H9 (cell line): ENCODE results near the gene GIGYF1. TPM values are rescaled to one million over a fixed set of nuclear protein-coding genes. Genes with fewer than 3 reads are reported as not detected.
"Not testable (repeated sequence)": the region's sequence is repeated elsewhere in the genome, so short reads cannot be mapped to it uniquely, and the experiment has no call there.

Experiments
- DNase-seq: peaks from one replicate; pipeline ENCODE4 v3.0.0-alpha.2; 2017
- H2AFZ ChIP-seq: one replicate; pipeline ENCODE4 v1.6.1; 2013; ENCODE audit warnings: mild to moderate bottlenecking, low read length, control low read depth, moderate library complexity
- H2AK5ac ChIP-seq: 2 replicates; pipeline ENCODE4 v1.6.1; 2013; ENCODE audit warnings: low read length, control low read depth, mixed read lengths; ENCODE audit not compliant: insufficient read length
- H2BK120ac ChIP-seq: one replicate; pipeline ENCODE4 v1.6.1; 2013; ENCODE audit warnings: low read depth, mild to moderate bottlenecking, low read length, control low read depth, inconsistent platforms; ENCODE audit not compliant: poor library complexity, severe bottlenecking
- H2BK12ac ChIP-seq: 2 replicates; pipeline ENCODE4 v1.6.1; 2013; ENCODE audit warnings: low read length, control low read depth, mixed read lengths, low read depth; ENCODE audit not compliant: insufficient read length
- H2BK15ac ChIP-seq: 2 replicates; pipeline ENCODE4 v1.6.1; 2013; ENCODE audit warnings: low read depth, low read length, control low read depth
- H2BK20ac ChIP-seq: one replicate; pipeline ENCODE4 v1.6.1; 2013; ENCODE audit warnings: low read depth, mild to moderate bottlenecking, low read length, control low read depth, inconsistent platforms; ENCODE audit not compliant: poor library complexity, severe bottlenecking
- H2BK5ac ChIP-seq: 2 replicates; pipeline ENCODE4 v1.6.1; 2013; ENCODE audit warnings: low read length, control low read depth, mixed read lengths; ENCODE audit not compliant: insufficient read length
- H3K14ac ChIP-seq: 2 replicates; pipeline ENCODE4 v1.6.1; 2013; ENCODE audit warnings: low read length, control low read depth; ENCODE audit not compliant: insufficient read depth
- H3K18ac ChIP-seq: 2 replicates; pipeline ENCODE4 v1.6.1; 2013; ENCODE audit warnings: low read depth, mild to moderate bottlenecking, mixed read lengths, low read length, control low read depth; ENCODE audit not compliant: insufficient read length
- H3K23ac ChIP-seq: 2 replicates; pipeline ENCODE4 v1.6.1; 2013; ENCODE audit warnings: low read length, control low read depth, mixed read lengths, low read depth; ENCODE audit not compliant: insufficient read length
- H3K23me2 ChIP-seq: 2 replicates; pipeline ENCODE4 v1.6.1; 2013; ENCODE audit warnings: low read depth, mild to moderate bottlenecking, mixed read lengths, low read length, control low read depth; ENCODE audit not compliant: insufficient read length, poor library complexity, severe bottlenecking
- H3K27ac ChIP-seq: 2 replicates; pipeline ENCODE4 v1.5.1; 2013; ENCODE audit warnings: low read length, control low read depth, mixed read lengths, low read depth; ENCODE audit not compliant: insufficient read length
- H3K27me3 ChIP-seq: 2 replicates; pipeline ENCODE4 v1.6.1; 2013; ENCODE audit warnings: low read length, control low read depth, inconsistent platforms; ENCODE audit not compliant: insufficient read depth
- H3K4ac ChIP-seq: 2 replicates; pipeline ENCODE4 v1.6.1; 2013; ENCODE audit warnings: low read depth, mild to moderate bottlenecking, control low read depth, inconsistent platforms, low read length, moderate library complexity
- H3K4me1 ChIP-seq: 2 replicates; pipeline ENCODE4 v1.6.1; 2013; ENCODE audit warnings: low read length, control low read depth, inconsistent platforms; ENCODE audit not compliant: insufficient read depth
- H3K4me2 ChIP-seq: 2 replicates; pipeline ENCODE4 v1.6.1; 2013; ENCODE audit warnings: low read length, control low read depth, mixed read lengths; ENCODE audit not compliant: insufficient read length, insufficient read depth
- H3K56ac ChIP-seq: 2 replicates; pipeline ENCODE4 v1.6.1; 2013; ENCODE audit warnings: low read depth, mild to moderate bottlenecking, mixed read lengths, low read length, control low read depth; ENCODE audit not compliant: insufficient read length
- H3K79me1 ChIP-seq: 2 replicates; pipeline ENCODE4 v1.6.1; 2013; ENCODE audit warnings: low read depth, mild to moderate bottlenecking, moderate library complexity, low read length, control low read depth, inconsistent platforms; ENCODE audit not compliant: insufficient read depth, poor library complexity, severe bottlenecking
- H3K79me2 ChIP-seq: 2 replicates; pipeline ENCODE4 v1.6.1; 2013; ENCODE audit warnings: low read length, control low read depth, inconsistent platforms; ENCODE audit not compliant: insufficient read depth
- H3K9ac ChIP-seq: 2 replicates; pipeline ENCODE4 v1.6.1; 2013; ENCODE audit warnings: low read length, control low read depth, mixed read lengths; ENCODE audit not compliant: insufficient read length; ENCODE audit errors: extremely low read depth
- H3K9me3 ChIP-seq: one replicate; pipeline ENCODE4 v1.6.1; 2013; ENCODE audit warnings: low read depth, low read length, inconsistent platforms; ENCODE audit not compliant: control insufficient read depth
- H3T11ph ChIP-seq: one replicate; pipeline ENCODE4 v1.6.1; 2013; ENCODE audit warnings: mild to moderate bottlenecking, low read length, control low read depth, inconsistent platforms
- H4K20me1 ChIP-seq: one replicate; pipeline ENCODE4 v1.6.1; 2013; ENCODE audit not compliant: control insufficient read depth, insufficient read length, insufficient read depth
- H4K5ac ChIP-seq: 2 replicates; pipeline ENCODE4 v1.6.1; 2013; ENCODE audit warnings: low read depth, mild to moderate bottlenecking, mixed read lengths, low read length, control low read depth; ENCODE audit not compliant: insufficient read length
- H4K8ac ChIP-seq: replicated peaks from 2 replicates; pipeline ENCODE4 v1.6.1; 2013; ENCODE audit warnings: low read length, control low read depth, mixed read lengths, low read depth; ENCODE audit not compliant: insufficient read length
- H4K91ac ChIP-seq: 2 replicates; pipeline ENCODE4 v1.6.1; 2013; ENCODE audit warnings: low read depth, mild to moderate bottlenecking, moderate library complexity, mixed read lengths, low read length, control low read depth; ENCODE audit not compliant: insufficient read length
- H3K27ac Mint-ChIP-seq, 3 experiments: 2 replicates in 2 of 3; 3 replicates in 1 of 3; pipeline ENCODE4 v1.8.0; 2020 to 2021; ENCODE audit warnings: mixed read lengths in 3 of 3, mild to moderate bottlenecking in 1 of 3, moderate library complexity in 1 of 3
- H3K27me3 Mint-ChIP-seq: 2 replicates; pipeline ENCODE4 v1.8.0; 2021; ENCODE audit warnings: low read depth, mild to moderate bottlenecking, moderate library complexity, mixed read lengths
- H3K36me3 Mint-ChIP-seq, 3 experiments: 2 replicates in 2 of 3; 3 replicates in 1 of 3; pipeline ENCODE4 v1.8.0; 2020 to 2021; ENCODE audit warnings: low read depth in 3 of 3, mixed read lengths in 3 of 3; ENCODE audit not compliant: insufficient read depth in 1 of 3
- H3K4me1 Mint-ChIP-seq, 2 experiments: 2 replicates each; pipeline ENCODE4 v1.8.0; 2020; ENCODE audit warnings: mixed read lengths in 2 of 2
- H3K4me3 Mint-ChIP-seq, 2 experiments: 2 replicates in 1 of 2; 3 replicates in 1 of 2; pipeline ENCODE4 v1.8.0; 2020 to 2021; ENCODE audit warnings: mild to moderate bottlenecking in 2 of 2, mixed read lengths in 2 of 2, moderate library complexity in 1 of 2
- H3K9me3 Mint-ChIP-seq, 2 experiments: 2 replicates in 1 of 2; 3 replicates in 1 of 2; pipeline ENCODE4 v1.8.0; 2020; ENCODE audit warnings: mild to moderate bottlenecking in 2 of 2, mixed read lengths in 2 of 2, moderate library complexity in 1 of 2
- CTCF ChIP-seq: fragments of 200-600 bp; sonication (generic); conservative IDR thresholded peaks from 3 replicates; pipeline ENCODE4 v1.8.0; 2021; ENCODE audit warnings: antibody characterized with exemption, mild to moderate bottlenecking
- WGBS: extraction: QIAGEN DNeasy Blood & Tissue Kit; methylation state at CpG from one replicate; pipeline ENCODE4 v1.1.7; 2013; ENCODE audit warnings: missing lambda C conversion rate, low lambda C conversion rate, mixed read lengths; ENCODE audit not compliant: insufficient read length; ENCODE audit errors: extremely low coverage; 5-methylcytosine and 5-hydroxymethylcytosine counted together
- total RNA-seq: library from RNA; stranded (reverse); gene quantifications from 2 replicates; pipeline ENCODE4 v1.2.1, GENCODE V29; 2021

The GIGYF1 gene
- total RNA-seq, 1 experiment from 2014 or later, result 104 TPM

GRCh38 chr7:100719523-100720278 is 25.7 kb upstream of the GIGYF1 start:
- no peak overlapping the region for H2BK15ac ChIP-seq
- peak overlapping the region; percentile 85 for H3K4me2 ChIP-seq
- no peak overlapping the region for H3K14ac ChIP-seq
- no peak for DNase-seq
- H4K20me1 ChIP-seq, result no peaks in the 10 kb centered on the region
- Mint-ChIP-seq H3K27ac (no peak overlapping the region), H3K4me1 (peaks cover 10 to 11% of the 10 kb centered on the region in 2 experiments; a peak in 3 of 4 replicates), H3K9me3 (peaks cover 9 to 16% of the 10 kb centered on the region in 2 experiments), H3K4me3 (peak overlapping the region; percentile 57 to 82), H3K27me3 (peaks cover 80% of the 10 kb centered on the region), H3K36me3 (no peaks in the 10 kb centered on the region; a peak in 2 of 7 replicates)
- no peak overlapping the region for H3K23ac ChIP-seq
- no peak overlapping the region for H2BK12ac ChIP-seq
- no peak overlapping the region for H2AK5ac ChIP-seq
- H2BK20ac ChIP-seq, result no peak overlapping the region
- H4K91ac ChIP-seq, result no peak overlapping the region
- TF ChIP-seq CTCF, result peak; percentile 43; the same call in 1 of the 3 replicates
- no CpG with 5 or more reads among the region's 8 CpGs for WGBS
- no peak overlapping the region for H3K4ac ChIP-seq
- no peak overlapping the region for H3K27ac ChIP-seq
- H3K79me2 ChIP-seq, result no peaks in the 10 kb centered on the region
- H4K8ac ChIP-seq, result no peak overlapping the region
- H3K79me1 ChIP-seq, result no peaks in the 10 kb centered on the region
- no peak overlapping the region for H2BK5ac ChIP-seq
- no peak overlapping the region for H3K18ac ChIP-seq
- H3K4me1 ChIP-seq, result no peaks in the 10 kb centered on the region
- H3K9me3 ChIP-seq, result no peaks in the 10 kb centered on the region
- H2BK120ac ChIP-seq, result no peak overlapping the region
- no peak overlapping the region for H3K9ac ChIP-seq
- peaks cover 9% of the 10 kb centered on the region; the same call in 1 of the 2 replicates for H3K27me3 ChIP-seq
- H2AFZ ChIP-seq, result no peak overlapping the region
- no peak overlapping the region for H3T11ph ChIP-seq
- H4K5ac ChIP-seq, result no peak overlapping the region
- H3K23me2 ChIP-seq, result peaks cover 5% of the 10 kb centered on the region
- no peak overlapping the region for H3K56ac ChIP-seq

- H3K27ac ChIP-seq, H3K56ac ChIP-seq, H4K20me1 ChIP-seq, H2AK5ac ChIP-seq, DNase-seq, H2BK20ac ChIP-seq, H3K18ac ChIP-seq, H3K23me2 ChIP-seq, H3K4me3 Mint-ChIP-seq, H3K14ac ChIP-seq, H3K36me3 Mint-ChIP-seq, H2BK5ac ChIP-seq, H2BK120ac ChIP-seq, H3K4ac ChIP-seq, H3K27me3 ChIP-seq, H4K91ac ChIP-seq, H3K79me2 ChIP-seq, H3K23ac ChIP-seq, H2BK12ac ChIP-seq, H3K4me2 ChIP-seq, H3K9me3 ChIP-seq, H2AFZ ChIP-seq, H4K8ac ChIP-seq, H3K79me1 ChIP-seq, H2BK15ac ChIP-seq, H3K4me1 ChIP-seq, H4K5ac ChIP-seq, H3K9ac ChIP-seq, H3T11ph ChIP-seq, H3K27ac Mint-ChIP-seq: not testable (repeated sequence)
- no CpG with 5 or more reads among the region's 2 CpGs for WGBS
- H3K27me3 Mint-ChIP-seq, result peaks cover 55% of the 10 kb centered on the region
- peaks cover 10 to 11% of the 10 kb centered on the region in 2 experiments; a peak in 3 of 4 replicates for H3K4me1 Mint-ChIP-seq
- peaks cover 9 to 16% of the 10 kb centered on the region in 2 experiments for H3K9me3 Mint-ChIP-seq
These were observed 23.0 kb upstream of the GIGYF1 start for GRCh38 chr7:100717073-100717472.
